ENCODE measurements around the gene ADAMTS17. TPM values are rescaled to one million over a fixed set of nuclear protein-coding genes. Genes with fewer than 3 reads are reported as not detected.

ADAMTS17 gene, protein sequence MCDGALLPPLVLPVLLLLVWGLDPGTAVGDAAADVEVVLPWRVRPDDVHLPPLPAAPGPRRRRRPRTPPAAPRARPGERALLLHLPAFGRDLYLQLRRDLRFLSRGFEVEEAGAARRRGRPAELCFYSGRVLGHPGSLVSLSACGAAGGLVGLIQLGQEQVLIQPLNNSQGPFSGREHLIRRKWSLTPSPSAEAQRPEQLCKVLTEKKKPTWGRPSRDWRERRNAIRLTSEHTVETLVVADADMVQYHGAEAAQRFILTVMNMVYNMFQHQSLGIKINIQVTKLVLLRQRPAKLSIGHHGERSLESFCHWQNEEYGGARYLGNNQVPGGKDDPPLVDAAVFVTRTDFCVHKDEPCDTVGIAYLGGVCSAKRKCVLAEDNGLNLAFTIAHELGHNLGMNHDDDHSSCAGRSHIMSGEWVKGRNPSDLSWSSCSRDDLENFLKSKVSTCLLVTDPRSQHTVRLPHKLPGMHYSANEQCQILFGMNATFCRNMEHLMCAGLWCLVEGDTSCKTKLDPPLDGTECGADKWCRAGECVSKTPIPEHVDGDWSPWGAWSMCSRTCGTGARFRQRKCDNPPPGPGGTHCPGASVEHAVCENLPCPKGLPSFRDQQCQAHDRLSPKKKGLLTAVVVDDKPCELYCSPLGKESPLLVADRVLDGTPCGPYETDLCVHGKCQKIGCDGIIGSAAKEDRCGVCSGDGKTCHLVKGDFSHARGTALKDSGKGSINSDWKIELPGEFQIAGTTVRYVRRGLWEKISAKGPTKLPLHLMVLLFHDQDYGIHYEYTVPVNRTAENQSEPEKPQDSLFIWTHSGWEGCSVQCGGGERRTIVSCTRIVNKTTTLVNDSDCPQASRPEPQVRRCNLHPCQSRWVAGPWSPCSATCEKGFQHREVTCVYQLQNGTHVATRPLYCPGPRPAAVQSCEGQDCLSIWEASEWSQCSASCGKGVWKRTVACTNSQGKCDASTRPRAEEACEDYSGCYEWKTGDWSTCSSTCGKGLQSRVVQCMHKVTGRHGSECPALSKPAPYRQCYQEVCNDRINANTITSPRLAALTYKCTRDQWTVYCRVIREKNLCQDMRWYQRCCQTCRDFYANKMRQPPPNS
- total RNA-seq = 10 to 100 TPM in 2 of 5 donors, 1 to 10 TPM in 3; 6.2 to 14.3 (median 9.3) TPM
- 1 to 10 TPM in 2 of 3 donors, under 1 TPM in 1; 0.31 to 1.5 (median 1.1) TPM for polyA plus RNA-seq
- long read RNA-seq, donor 1 = 0 reads
- long read RNA-seq, donor 2 = 0 reads
- long read RNA-seq, donor 3 = 0 reads
- long read RNA-seq, donor 4 = 0 reads
- long read RNA-seq, donor 5 = 0 reads
- long read RNA-seq, donor 6 = 0 reads
- long read RNA-seq, donor 7 = 0 reads
- long read RNA-seq, donor 8 = 0 reads
- long read RNA-seq, donor 9 = 0 reads
- long read RNA-seq, donor 10 = 0 reads

DNA sequence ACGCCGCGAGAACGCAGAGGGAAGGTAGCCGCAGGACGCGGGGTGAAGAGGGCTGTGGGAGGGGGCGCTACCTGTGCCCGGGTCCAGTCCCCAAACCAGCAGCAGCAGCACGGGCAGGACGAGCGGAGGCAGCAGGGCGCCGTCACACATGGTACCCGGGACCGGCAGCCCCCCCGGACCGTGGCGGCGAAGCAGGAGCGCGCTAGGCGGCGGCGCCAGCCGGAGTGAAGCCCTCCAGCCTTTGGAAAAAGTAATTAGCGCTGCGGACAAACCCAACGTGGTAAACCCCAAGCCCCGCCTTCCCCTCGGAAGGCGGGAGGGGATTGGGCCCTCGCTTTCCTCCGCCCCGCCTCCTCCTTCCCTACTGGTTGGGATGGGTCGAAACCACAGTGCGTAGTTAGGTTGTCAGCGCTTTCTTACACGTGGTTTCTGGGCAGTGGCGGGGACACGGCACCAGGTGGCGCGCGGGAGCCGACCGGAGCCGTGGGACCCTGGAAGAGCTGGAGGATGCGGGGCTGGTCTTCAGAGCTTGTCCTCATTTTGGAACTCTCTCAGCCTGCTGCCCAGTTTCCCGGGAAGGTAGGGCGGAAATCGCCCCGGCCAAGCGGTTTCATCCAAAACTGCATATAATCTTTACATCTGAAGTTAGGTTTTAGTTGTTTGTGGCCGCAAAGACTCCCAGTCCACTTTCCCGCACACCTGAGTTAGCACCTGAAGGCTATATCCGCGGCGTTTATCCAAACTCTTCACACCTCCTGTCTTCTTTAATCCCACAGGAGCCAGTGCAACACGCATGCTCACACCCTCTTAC is at the start of gene ADAMTS17:
Gene ADAMTS17, minus strand, starts transcription at position 226 of the 811 bp plus-strand sequence. Its CDS starts 76 bp downstream, at position 150.
- no peak for TF ChIP-seq EP300 (IDR thresholded peaks at IDR 0.05)
- TF ChIP-seq POLR2AphosphoS5 (IDR thresholded peaks at IDR 0.05) = peak; percentile 84 to 87 (median 85)
- TF ChIP-seq, protein P1, sequence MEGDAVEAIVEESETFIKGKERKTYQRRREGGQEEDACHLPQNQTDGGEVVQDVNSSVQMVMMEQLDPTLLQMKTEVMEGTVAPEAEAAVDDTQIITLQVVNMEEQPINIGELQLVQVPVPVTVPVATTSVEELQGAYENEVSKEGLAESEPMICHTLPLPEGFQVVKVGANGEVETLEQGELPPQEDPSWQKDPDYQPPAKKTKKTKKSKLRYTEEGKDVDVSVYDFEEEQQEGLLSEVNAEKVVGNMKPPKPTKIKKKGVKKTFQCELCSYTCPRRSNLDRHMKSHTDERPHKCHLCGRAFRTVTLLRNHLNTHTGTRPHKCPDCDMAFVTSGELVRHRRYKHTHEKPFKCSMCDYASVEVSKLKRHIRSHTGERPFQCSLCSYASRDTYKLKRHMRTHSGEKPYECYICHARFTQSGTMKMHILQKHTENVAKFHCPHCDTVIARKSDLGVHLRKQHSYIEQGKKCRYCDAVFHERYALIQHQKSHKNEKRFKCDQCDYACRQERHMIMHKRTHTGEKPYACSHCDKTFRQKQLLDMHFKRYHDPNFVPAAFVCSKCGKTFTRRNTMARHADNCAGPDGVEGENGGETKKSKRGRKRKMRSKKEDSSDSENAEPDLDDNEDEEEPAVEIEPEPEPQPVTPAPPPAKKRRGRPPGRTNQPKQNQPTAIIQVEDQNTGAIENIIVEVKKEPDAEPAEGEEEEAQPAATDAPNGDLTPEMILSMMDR (IDR thresholded peaks at IDR 0.05) = peak in 5 of 7 experiments; percentile 88 to 98 (median 96)
- peak in 2 of 4 donors; percentile 63 to 82 for TF ChIP-seq POLR2A (IDR thresholded peaks at IDR 0.05)
- no peaks in the 10 kb centered on the region for H3K36me3 ChIP-seq
- no peaks in the 10 kb centered on the region for H3K9me3 ChIP-seq
- peaks cover 7 to 34% (median 17%) of the 10 kb centered on the region in 4 donors for H3K4me1 ChIP-seq
- WGBS, 5 donors = 2 to 5% (median 3%) methylated on average over 31 to 59 of the region's 59 CpGs
- H3K27ac ChIP-seq = peak within 1 kb of the TSS; percentile 65 to 89 (median 75)
- peak; percentile 97 to 99 for DNase-seq
- intact Hi-C loops (cut with DNase I; ENCODE audit: low total_unique reads) = loop anchor here (10.0 kb wide), 1 partner anchor 223 kb away; no protein-coding TSS in a partner anchor
- peak within 1 kb of the TSS; percentile 72 to 97 (median 80) for H3K4me3 ChIP-seq
- H3K27me3 ChIP-seq = peaks cover 0 to 35% (median 12%) of the 10 kb centered on the region in 3 donors

DNA sequence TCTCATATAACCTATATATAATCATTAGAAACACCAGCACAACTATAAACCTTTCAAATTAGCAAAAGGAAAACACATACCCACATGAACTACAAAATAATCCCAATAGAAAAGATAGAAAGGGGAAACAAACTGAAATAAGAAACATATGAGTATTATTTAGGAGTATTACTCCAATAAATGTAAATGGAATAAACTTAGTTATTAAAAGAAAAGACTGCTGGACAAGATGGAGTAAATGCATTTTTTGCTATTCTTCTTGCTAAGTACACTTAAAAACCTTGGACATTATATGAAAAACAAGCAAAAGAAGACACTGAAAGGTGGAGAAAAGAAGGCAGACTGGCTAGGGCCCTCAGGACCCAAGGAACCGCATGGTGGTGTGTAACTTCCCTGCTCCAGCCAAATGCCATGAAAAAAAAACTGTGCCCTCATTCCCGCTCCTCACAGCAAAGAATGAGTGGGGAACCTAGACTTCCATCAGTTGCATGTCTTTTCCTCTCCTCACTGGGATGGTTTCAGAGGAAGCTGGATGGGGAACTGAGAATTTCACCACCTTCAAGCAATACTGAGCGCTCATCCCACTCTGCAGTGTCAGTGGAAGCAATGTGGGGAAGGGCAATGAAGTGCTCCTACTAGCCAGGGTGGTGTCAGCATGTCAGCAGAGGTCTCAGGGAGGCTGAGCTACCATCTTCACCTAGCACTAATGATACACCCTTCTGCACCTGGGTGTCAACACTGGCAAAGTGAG is 43.7 kb upstream of the ADAMTS17 start:
- Histone ChIP-seq H3K9me3 (peaks cover 4 to 41% (median 29%) of the 10 kb centered on the region in 4 donors), H3K4me1 (no peaks in the 10 kb centered on the region), H3K27me3 (no peaks in the 10 kb centered on the region), H3K4me3 (no peak overlapping the region), H3K36me3 (peaks cover 0 to 18% (median 2%) of the 10 kb centered on the region in 4 donors), H3K27ac (no peak overlapping the region)
- TF ChIP-seq POLR2AphosphoS5 (IDR thresholded peaks at IDR 0.05) = no peak
- TF ChIP-seq, protein P1 (IDR thresholded peaks at IDR 0.05) = no peak
- TF ChIP-seq EP300 (IDR thresholded peaks at IDR 0.05) = no peak
- no peak for TF ChIP-seq POLR2A (IDR thresholded peaks at IDR 0.05)
- WGBS, 5 donors = 87 to 93% (median 87%) methylated on average over 3 of the region's 3 CpGs
- no peak for DNase-seq
- intact Hi-C loops (cut with DNase I; ENCODE audit: low total_unique reads) = no loop called here

DNA sequence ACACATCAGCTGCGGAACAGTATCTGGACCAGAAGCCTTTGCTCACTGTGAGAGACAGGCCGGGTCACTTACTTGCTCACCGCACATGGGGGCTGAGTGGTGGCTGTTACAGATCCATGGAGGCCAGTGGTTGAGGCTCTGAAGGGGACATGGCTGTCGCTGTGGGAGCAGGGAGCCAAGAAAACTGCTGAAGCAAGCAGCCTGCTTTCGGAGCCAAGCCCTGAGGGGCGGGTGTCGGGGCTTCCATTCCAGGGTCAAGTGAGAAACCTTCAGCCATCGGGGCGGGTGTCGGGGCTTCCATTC is 42.3 kb upstream of the ADAMTS17 start:
- H3K4me1 ChIP-seq = no peaks in the 10 kb centered on the region
- intact Hi-C loops (cut with DNase I; ENCODE audit: low total_unique reads) = no loop called here
- H3K27ac ChIP-seq = no peak overlapping the region
- WGBS, 5 donors = 72 to 80% (median 76%) methylated on average over 7 to 10 of the region's 10 CpGs
- TF ChIP-seq, protein P1 (IDR thresholded peaks at IDR 0.05) = no peak
- no peak for TF ChIP-seq POLR2A (IDR thresholded peaks at IDR 0.05)
- no peak for TF ChIP-seq POLR2AphosphoS5 (IDR thresholded peaks at IDR 0.05)
- TF ChIP-seq EP300 (IDR thresholded peaks at IDR 0.05) = no peak
- H3K4me3 ChIP-seq = no peak overlapping the region
- DNase-seq = no peak
- peaks cover 4 to 54% (median 31%) of the 10 kb centered on the region in 4 donors for H3K9me3 ChIP-seq
- H3K27me3 ChIP-seq = no peaks in the 10 kb centered on the region
- peaks cover 0 to 18% (median 2%) of the 10 kb centered on the region in 4 donors for H3K36me3 ChIP-seq
